Measurements from ENCODE around the gene VSTM2B.

The VSTM2B gene

DNA sequence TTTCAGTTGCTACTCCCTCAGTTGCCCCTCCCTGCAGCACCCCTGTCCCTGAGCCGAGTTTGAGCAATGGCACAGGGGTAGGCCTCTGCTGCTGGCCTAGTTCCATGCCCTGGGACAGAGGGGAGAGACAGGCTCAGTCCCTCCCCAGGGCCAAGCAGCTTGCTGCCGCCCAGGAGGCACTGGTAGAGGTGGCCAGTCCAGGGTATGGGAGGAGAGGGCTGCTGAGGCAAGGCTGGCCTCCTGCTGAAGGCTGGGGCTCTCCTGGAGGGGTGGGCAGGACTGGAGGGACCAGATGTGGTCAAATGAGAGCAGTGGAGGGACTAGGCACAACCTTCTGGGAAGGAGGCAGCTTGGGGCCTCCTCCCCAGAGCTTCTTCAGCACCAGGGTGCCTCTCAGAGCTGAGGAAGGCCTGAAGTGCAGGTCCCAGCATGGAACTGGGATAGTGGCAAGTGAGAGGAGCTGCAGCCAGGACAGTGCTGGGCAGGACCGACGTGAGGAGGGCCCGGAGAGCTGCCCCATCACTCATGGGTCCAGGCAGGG is 29.8 kb upstream of the VSTM2B start:
- DNase-seq (ENCODE audit: low spot score) = no peak

DNA sequence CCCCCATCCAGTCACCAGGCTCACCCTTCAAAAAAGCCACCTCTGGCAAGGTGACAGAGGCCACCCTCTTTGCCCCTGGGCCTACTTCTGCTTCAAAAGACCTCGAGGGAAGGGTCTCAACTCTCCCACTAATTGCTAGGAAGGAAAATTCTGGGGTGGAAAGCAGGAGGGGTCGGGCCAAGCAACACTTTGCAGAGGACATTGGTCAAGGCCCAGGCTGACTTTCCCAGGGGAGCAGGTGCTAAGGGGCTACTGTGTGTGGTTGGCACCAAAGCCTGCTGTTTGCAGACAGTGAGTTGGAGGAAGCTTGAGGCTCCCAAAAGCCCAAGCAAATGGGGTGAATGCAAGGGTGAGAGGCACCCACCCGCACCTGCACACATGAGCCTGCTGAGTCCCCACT is 28.6 kb upstream of the VSTM2B start:
- no peak for DNase-seq (ENCODE audit: low spot score)

DNA sequence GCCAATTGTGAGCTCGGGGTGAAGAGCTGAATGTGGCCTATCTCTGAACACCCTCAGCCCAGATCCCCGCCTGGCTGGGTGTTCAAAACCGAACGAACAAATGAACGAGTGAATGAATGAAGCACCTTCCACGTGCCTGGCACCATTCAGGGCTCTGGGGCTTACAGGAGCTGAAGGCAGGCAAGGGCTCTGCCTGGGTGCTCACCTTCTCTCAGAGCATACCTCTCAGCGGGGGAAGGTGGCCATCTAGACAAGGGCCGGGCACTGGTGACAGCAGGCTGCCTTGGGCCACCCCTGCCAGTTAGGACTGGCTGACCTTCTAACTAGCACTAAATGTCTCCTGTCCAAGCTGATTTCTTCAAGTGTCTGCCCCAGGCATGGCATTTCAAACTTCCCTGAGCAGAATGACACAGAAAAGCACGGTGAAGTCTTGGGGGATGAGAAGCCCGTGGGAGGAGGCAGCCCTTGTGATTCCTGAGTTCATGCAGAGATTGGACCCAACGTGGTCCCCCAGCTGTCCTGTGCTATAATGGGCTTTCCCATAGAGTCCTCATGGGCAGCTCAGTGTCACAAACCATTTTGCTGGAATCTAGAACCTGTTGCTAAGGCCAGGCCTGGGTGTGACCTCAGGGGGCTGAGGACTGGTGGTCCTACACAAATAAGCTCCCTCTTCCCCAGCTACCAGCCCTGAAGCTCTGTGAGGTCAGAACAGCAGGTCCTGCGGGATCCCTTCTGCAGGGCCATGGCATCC is 27.9 kb upstream of the VSTM2B start:
- no peak for DNase-seq (ENCODE audit: low spot score)

DNA sequence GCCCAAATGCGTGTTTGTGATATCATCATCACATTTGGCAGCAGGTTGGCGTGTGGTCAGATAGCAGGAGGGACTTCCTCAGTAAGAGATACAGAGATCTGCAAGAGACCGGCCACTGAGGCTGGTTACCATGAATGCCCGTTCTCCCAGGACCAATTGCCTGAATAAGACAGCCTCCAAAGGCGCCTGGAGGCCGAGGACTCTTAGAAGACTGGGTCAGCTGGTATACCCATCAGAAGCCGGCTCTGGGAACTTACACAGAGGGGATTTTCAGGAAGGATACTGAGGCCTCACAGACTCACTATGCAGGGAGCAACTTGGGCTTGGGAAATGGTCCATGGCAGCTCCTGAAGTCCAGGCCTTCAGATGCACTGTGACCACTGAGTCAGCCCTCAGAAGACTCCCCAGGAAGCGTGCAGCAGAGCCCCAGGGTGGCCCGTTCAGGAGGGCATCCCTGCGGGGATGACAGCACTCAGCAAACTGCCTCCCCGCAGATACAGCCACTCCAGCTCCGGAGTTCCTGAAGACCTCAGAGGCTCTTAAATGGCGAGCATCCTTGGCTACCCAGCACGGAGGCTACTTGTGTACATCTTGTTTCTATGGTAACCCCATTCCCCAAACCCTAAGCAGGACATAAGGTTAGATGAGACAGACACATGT is 26.4 kb upstream of the VSTM2B start:
- no peak for DNase-seq (ENCODE audit: low spot score)

DNA sequence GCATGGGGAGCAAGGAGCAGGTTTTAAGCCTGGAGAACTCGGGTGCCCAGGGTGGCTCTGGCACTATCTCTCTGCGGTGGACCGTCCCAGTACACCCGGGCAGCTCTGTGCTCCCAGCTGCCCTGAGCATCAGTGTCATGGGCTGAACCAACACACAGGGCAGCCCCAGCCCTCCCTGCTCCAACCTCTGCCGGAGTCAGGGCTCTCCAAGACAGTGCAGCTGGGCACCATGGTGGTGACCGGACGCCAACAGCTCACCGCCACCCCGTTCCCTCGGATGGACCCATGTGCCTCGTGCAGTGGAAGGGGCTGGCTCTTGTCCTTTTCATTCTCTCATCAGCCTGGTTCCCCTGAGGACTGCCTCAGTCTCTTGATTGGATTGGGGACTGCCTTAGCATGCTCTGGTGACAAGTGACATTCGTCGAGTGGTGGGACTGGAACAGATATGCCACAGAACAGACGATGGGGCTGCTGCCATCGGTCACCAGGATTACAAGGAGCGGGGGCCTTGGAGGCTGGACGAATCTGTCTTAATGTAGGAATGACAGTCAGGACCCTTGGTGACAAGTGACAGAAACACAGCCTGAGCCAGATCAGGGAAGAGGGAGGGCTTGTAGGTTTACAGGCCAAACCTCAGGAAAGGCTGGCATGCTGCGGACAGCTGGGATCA is 25.7 kb upstream of the VSTM2B start:
- peak; percentile 57 for DNase-seq (ENCODE audit: low spot score)

DNA sequence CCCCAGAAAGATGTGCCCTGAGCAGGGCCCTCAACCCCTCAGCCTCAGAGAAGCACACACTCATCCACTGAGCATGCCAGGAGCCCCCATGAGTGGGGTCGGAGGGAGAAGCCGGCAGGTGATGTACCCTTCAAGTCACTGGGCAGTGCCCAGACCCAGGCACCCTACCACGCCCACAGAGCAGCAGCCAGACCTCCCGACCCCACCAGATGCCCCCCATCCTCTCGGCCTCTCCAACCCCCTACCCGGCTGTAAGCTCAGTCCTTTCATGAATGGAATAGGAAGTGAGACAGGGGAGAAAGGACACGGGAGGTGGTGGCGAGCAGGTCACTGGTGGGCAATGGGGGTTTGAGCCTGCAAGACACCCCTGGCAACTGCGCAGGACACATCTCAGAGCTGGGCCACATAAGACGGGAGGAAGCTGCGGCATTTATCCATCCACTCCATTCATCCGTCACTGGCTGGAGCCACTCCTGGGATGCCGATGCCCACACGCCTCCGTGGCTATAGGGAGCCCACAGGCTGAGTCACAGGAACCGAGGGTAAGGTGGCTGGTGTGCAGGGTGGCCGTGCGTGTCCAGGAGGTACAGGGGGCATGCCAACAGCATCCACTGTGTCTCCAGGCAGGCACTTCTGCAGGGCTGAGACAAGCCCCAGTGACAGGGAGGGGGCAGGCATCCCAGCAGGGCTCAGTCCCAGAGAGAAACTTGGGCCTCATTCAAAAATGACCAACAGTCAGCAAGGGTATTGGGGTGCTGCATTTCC is 23.8 kb upstream of the VSTM2B start:
- DNase-seq (ENCODE audit: low spot score) = no peak

DNA sequence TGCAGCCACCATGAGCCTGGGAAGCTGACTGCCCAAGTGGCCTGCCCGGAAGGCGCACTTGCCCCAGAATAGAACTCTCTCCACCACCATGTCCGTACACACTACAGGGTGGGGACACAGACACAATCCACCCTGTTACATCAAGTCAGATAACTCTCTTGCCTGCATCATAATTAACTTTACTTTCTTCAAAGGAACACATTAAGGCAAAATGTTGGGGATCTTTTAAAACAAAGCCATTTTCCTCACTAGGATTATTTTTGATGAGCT is 23.3 kb upstream of the VSTM2B start:
- DNase-seq (ENCODE audit: low spot score) = no peak

DNA sequence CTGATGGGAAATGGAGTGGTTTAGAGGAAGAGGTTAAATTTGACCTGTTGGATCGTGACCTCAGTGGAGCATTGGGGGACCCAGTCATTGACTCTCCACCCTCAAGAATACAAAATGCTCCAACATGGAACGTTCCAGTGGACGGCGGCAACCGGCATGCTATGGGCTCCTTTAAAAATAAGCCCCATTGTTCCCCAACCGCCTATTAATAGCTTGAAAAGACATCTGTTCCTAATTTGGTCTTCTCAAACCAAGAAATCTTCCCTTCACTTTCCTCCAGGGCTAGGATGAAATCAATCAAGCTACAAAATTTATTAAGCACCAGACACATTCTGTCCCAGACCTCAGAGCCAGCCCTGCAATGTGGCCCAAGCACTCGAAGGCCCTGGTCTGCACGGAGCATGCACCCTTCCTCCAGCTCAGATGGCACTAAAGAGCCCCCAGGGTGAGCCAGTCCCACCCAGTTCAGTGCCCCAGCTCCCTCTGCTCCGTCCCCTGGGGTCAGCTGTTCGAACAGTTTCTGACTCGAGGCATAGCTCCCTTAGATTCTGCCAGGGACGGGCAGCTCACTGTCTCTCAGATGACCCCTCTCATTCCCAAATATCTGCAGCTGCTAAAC is 22.5 kb upstream of the VSTM2B start:
- DNase-seq (ENCODE audit: low spot score) = peak; percentile 54

DNA sequence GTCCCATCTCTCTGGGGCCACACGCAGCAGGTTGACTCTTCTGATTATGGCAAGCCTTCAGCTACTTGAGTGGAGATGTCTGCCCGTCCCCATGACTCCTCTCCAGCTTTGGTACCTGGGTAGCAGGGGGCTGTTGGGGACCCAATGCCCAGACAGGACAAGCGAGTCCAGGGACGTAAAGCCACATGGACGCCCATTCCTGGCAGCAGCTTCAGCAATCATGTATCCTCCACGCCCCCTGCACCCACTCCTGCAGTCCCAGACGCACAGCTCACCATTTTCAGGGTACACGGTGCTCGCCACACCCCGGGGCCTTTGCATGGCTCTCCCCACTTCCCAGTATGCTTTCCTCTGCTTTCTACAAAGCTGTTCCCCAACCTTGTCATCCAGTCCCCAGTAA is 22.0 kb upstream of the VSTM2B start:
- DNase-seq (ENCODE audit: low spot score) = no peak

DNA sequence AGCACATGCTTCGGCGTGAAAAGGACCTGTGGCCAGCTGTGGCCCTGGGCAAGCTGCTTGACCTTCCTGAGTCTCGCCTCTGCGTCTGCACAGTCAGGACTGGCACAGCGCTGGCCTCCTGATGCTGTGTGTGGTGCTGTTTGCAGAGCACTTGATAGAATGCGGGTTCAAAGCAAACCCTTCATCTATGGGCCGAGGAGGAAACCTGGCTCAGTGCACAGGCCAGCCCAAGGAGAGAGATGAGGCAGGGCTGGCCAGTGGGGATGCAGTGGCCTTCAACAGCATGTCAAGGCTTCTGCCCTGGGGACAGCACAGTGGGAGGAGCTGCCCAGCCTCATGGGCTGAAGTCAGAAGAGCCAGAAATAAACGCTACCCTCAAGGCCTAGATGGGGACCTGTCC is 21.3 kb upstream of the VSTM2B start:
- peak; percentile 78 for DNase-seq (ENCODE audit: low spot score)

DNA sequence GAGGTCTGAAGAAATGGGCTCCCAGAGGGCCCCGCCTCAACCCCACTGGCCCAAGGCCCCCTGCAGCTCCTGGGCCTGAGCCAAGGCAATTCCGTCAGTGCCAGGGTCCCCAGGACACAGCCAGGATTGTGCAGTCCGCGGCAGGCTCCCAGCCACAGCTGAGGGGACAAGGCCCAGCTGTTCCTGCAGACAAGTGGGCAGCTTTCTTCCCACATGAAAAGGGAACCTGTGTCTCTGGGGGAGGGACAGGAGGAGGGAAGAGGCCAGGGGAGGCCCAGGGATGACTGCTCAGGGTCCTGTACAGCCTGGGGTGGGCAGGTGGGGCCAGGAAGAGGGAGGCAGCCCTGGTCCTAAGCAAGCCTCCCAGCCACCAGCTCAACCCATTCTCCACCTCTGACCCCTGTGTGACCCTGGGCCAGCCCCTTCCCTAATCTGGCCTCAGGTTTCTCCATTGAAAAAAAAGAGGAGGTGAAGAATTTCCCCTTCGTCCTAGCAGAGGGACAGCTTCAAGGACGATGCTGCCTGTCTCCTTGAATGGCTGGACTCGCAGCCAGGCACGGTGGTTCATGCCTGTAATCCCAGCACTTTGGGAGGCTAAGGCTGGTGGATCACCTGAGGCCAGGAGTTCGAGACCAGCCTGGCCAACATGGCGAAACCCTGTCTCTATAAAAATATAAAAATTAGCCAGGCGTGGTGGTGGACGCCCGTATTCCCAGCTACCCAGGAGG is 20.5 kb upstream of the VSTM2B start:
- peak; percentile 98 for DNase-seq (ENCODE audit: low spot score)

DNA sequence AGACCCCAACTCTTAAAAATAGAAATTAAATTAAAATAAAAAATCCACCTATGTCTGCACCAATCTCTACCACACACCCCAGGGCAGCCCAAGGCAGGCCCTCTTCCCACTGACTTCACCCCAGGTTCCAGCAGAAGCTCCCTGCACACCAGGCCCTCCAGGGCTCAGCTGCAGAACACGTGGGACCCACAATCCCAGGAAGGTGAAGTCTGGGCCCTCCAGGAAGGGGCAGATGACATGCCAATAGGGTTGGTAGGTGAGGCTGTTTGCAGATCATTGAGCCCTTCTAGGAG is 19.2 kb upstream of the VSTM2B start:
- no peak for DNase-seq (ENCODE audit: low spot score)

DNA sequence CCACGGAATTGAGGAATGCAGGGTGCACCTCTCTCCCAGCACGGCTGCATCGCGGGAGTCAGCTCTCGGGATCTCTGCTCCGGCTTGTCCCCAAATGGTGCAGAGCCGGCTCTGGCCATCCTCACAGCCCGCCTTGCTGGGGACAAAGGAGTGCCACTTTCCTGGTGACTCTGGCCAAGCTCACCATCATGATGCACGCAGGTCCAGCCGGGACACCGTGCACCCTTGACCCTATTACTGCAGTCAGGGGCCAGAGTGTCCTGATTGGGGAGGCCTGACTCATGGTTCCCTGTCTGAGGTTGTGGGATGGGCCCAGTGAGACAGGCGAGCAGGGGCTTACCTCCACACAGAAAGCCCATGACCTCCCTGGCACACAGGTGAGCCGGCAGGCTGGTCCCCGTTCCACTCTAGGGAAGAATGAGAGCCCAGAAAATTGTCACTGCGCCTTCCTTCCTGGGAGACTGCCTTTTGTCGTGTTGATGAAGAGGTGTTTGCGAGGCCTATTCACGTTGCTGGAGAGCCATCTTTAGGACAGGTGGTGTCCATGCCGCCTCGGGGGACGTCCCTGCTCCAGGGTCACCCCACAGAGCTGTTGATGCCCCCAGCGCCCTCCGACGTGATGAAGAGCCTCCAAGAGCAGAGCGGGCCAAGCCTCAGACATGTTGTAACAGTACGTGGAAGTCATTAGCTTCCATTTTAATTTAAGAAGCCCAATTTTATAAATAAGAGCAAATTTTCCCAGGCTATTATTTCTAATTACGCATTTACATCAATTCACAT is 18.5 kb upstream of the VSTM2B start:
- no peak for DNase-seq (ENCODE audit: low spot score)

DNA sequence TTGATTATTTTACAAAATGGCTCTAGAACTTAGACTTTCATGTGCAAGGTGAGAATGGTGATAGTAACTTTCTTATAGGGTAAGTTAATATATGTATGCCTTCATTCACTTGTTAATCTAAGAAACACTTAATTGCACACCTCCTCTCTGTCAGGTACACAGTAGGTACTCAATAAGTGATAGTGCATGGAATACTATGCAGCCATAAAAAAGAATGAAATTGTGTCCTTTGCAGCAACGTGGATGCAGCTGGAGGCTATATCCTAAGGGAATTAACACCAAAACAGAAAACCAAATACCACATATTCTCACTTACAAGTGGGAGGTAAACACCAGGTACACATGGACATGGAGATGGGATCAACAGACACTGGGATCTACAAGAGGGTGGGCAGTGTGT is 17.6 kb upstream of the VSTM2B start:
- DNase-seq (ENCODE audit: low spot score) = no peak

DNA sequence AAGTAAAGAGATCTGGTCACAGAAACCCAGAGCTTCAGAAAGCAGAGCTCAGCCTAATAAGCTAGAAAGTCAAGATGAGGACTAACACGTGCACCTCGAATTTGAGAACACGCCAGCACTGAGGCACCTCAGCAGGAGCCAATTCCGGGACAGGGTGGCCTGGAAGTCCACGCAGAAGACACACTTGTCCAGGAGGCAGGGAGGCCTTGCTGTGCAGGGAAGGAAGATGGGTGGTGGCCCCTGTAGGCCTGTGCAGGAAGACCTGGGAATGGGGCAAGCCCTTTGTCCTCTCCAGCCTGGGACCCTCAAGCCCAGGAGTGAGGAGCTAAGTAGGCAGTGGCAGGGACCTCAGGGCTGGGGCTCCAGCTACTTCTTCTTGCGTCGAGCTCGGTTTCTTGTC is 16.3 kb upstream of the VSTM2B start:
- no peak for DNase-seq (ENCODE audit: low spot score)

DNA sequence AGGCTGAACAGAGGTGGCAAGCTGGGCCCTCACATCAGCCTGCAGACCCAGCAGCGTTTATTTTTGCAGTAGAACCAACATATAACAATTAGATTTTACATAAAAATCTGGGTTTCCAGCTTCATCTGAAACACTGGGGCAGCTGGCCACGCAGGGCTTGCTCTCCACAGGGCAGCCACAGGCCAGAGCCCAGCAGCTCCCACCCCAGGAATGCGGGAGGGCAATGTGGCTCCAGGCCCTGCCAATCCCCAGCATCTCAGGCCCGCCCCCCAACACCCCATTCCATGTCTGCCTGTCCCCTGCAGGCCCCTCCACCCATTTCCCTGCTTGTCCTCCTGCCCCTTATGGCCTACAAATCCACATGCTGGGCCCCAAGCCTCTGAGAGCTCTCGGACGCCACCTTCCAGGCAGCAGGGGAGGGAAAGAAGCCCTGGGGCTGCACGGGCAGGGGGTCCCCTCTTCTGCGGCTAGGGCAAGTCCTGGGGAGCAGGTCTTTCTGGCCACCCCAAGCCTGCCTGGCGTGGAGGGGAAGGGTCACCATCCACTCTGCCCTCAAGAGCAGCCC is 15.0 kb upstream of the VSTM2B start:
- DNase-seq (ENCODE audit: low spot score) = no peak

DNA sequence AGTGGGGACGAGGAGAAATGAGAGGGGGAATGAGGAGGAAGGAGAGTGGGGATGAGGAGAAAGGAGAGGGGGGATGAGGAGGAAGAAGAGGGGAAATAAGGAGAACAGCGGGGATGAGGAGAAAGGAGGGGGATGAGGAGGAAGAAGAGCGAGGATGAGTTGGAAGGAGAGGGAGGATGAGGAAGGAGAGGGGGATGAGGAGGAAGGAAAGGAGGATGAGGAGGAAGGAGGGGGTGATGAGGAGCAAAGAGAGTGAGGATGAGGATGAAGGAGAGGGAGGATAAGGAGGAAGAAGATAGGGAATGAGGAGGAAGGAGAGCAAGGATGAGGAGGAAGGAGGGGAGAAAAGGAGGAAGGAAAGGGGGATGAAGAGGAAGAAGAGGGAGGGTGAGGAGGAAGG is 14.0 kb upstream of the VSTM2B start:
- no peak for DNase-seq (ENCODE audit: low spot score)

DNA sequence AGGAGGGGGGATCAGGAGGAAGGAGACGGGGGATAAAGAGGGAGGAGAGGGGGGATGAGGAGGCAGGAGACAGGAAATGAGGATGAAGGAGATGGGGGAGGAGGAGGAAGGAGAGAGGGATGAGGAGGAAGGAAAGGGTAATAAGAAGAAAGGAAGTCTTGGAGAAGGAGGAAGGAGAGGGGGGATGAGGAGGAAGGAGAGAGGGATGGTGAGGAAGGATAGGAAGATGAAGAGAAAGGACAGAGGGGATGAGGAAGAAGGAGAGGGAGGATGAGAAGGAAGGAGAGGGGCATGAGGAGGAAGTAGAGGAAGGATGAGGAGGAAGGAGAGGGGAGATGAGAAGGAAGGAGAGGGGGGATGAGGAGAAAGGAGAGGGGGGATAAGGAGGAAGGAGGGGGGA is 13.0 kb upstream of the VSTM2B start:
- no peak for DNase-seq (ENCODE audit: low spot score)

DNA sequence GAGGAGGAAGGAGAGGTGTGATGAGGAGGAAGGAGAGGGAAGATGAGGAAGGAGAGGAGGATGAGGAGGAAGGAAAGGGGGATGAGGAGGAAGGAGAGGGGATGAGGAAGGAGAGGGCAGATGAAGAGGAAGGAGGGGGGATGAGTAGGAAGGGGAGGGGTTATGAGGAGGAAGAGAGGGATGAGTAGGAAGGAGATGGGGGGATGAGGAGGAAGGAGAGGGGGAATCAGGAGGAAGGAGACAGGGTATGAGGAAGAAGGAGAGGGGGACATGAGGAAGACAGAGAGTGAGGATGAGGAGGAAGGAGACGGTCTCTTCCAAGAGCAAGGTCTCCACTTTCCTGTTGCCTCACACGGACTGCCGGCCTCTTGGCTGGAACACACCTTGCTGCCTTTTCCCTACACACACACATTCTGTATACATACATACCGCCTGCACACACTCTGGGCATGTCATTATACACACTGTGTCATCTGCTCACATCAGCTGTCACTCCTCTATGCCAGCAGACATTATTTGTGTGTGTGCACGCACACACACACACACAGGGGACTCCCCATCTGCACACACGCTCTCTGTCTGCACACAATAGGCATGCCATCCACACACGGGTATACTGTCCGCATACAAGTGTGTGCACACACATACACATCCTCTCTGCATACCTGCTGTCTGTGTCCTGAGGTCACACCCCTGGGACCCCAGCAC is 11.1 kb upstream of the VSTM2B start:
- no peak for DNase-seq (ENCODE audit: low spot score)

DNA sequence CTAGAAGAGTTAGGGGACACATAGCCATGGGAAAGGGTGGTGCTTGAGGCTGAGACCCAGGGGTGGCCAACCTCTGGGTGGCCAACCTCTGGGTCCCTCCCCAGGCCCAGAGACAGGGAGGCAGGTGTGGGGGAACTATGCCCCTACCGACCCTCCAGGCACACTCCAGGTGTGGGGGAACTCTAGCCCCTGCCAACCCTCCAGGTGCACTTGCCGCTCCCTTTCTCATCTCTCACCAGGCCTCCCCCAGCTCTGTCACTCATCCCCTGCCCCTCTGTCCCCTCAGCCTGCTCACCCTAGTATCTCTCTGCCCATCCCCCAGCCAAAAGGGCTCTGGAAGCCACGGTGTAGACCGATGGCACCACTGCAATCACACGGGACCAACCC is 10.6 kb upstream of the VSTM2B start:
- DNase-seq (ENCODE audit: low spot score) = no peak

Data from globus pallidus (tissue), 1 donor.